ENCODE results near the gene SPOCK1.

DNA sequence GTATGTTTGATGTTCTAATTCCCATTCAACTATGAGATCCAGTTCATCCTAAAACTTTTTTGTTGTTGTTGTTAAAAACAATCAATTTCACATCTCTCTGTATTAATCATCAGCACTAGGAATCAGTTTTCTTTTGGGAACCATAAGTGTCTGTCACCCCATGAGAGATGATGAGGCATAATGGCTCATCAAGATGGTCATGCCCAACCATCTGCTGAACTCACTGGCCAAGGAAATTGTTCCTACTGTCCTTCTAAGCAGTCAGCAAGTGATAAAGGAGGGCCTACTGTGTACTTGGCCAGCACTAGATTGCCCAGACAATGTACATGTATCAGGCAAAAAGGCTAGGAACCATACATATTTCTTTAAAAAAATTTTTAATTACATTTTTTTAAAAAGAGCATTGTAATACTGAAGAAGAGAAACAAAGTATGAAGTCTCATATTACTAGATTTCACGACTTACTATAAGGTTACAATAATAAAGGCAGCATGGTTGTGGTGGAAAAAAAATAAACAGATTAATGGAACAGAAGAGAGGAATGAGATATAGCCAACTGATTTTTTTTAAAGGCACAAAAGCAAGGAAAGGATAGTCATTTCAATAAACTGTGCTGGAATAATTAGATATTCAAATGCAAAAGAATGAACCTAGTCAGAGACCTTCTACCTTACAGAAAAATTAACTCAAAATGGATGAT is 458.3 kb downstream of the SPOCK1 start:
- TF ChIP-seq, protein P1, sequence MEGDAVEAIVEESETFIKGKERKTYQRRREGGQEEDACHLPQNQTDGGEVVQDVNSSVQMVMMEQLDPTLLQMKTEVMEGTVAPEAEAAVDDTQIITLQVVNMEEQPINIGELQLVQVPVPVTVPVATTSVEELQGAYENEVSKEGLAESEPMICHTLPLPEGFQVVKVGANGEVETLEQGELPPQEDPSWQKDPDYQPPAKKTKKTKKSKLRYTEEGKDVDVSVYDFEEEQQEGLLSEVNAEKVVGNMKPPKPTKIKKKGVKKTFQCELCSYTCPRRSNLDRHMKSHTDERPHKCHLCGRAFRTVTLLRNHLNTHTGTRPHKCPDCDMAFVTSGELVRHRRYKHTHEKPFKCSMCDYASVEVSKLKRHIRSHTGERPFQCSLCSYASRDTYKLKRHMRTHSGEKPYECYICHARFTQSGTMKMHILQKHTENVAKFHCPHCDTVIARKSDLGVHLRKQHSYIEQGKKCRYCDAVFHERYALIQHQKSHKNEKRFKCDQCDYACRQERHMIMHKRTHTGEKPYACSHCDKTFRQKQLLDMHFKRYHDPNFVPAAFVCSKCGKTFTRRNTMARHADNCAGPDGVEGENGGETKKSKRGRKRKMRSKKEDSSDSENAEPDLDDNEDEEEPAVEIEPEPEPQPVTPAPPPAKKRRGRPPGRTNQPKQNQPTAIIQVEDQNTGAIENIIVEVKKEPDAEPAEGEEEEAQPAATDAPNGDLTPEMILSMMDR (conservative IDR thresholded peaks at IDR 0.05; ENCODE audit: low read depth, low read length): no peak
- no peak for TF ChIP-seq EZH2 (IDR thresholded peaks at IDR 0.05; ENCODE audit: borderline replicate concordance, low read depth, low read length, poor library complexity, severe bottlenecking)

All from A673 (cell line).